ENCODE results near the gene FURIN.
"Not testable (repeated sequence)": the region's sequence is repeated elsewhere in the genome, so short reads cannot be mapped to it uniquely, and the experiment has no call there.

GRCh38 chr15:90826206-90826885, 42.0 kb upstream of the FURIN start:
- TF ChIP-seq CTCF, POLR2A, EP300 (IDR thresholded peaks at IDR 0.05): not testable (repeated sequence)

Measured in tibial nerve (tissue), 4 donors.